Measurements from ENCODE around the gene TMEM87A.

Gene TMEM87A

DNA sequence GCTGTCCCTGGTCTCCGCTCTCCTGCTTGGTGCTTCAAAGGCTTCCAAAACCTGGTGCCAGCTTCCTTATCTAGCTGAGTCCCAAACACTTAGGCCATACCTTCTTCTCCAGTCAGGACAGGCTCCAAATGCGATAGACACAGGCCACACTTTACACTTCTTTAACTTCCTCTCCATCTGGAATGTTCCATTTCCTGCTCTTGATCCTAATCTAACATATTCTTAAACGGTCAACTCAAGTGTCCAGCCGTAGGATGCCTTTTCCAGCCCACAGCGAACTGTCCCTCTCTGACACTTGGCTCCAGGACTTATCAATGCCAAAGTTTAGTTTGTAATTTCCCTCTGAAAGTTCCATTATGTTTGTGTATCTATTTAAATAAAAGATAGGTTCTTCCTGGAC is 97.6 kb downstream of the TMEM87A start:
- Histone ChIP-seq H3K27me3 (ENCODE audit: insufficient read depth, low read length) (no peaks in the 10 kb centered on the region), H3K9me3 (ENCODE audit: insufficient read depth, low read depth, low read length) (no peaks in the 10 kb centered on the region), H3K9ac (ENCODE audit: low read depth, low read length) (no peak overlapping the region), H3K36me3 (ENCODE audit: insufficient read depth, low read depth, low read length) (peaks cover 71% of the 10 kb centered on the region), H3K27ac (ENCODE audit: low read length) (no peak overlapping the region), H3K4me1 (ENCODE audit: insufficient read depth, low read length) (no peaks in the 10 kb centered on the region), H3K4me3 (ENCODE audit: low read length) (no peak overlapping the region)

DNA sequence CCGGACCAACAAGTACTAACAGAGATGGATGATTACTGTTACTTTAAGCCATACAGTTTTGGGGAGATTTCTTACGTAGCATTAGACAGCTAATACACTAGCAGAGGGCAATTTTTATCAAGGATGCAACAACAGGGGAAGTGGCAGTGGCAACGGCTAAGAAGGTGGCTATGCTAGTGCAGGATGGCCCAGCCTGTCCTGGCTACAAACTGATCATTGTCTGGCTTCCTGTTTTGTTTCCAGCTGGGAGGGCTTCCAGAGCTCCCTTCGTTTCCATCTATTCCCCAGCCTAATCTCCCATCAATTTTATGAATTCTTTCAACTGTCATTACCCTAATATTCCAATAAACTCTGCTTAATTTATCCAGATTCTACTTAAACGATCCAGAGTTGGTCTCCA is 100.8 kb downstream of the TMEM87A start:
- H3K36me3 ChIP-seq (ENCODE audit: insufficient read depth, low read depth, low read length): peaks cover 78% of the 10 kb centered on the region
- H3K4me1 ChIP-seq (ENCODE audit: insufficient read depth, low read length): no peaks in the 10 kb centered on the region
- H3K9ac ChIP-seq (ENCODE audit: low read depth, low read length): no peak overlapping the region
- no peaks in the 10 kb centered on the region for H3K9me3 ChIP-seq (ENCODE audit: insufficient read depth, low read depth, low read length)
- no peak overlapping the region for H3K27ac ChIP-seq (ENCODE audit: low read length)
- H3K4me3 ChIP-seq (ENCODE audit: low read length): no peak overlapping the region
- H3K27me3 ChIP-seq (ENCODE audit: insufficient read depth, low read length): no peaks in the 10 kb centered on the region

DNA sequence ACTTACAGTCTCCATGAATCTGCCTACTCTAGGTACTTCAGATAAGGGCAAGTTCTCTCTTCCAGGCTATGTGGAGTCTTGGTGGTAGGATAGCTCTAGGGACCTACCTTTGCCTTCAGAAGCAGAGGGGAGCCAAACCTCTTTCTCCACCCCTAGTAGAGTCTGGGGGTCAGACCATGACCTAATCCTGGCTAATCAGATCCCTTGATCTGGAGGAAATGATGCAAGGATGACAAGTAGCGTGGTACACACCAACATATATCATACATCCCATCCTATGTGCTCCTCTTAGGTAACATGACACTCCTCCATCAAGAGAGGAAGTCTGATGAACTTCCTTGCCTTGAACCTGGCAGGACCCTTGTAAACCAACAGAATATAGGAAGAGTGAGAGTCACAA is 101.4 kb downstream of the TMEM87A start:
- Histone ChIP-seq H3K36me3 (ENCODE audit: insufficient read depth, low read depth, low read length) (peaks cover 80% of the 10 kb centered on the region), H3K4me3 (ENCODE audit: low read length) (no peak overlapping the region), H3K9me3 (ENCODE audit: insufficient read depth, low read depth, low read length) (no peaks in the 10 kb centered on the region), H3K27me3 (ENCODE audit: insufficient read depth, low read length) (no peaks in the 10 kb centered on the region), H3K9ac (ENCODE audit: low read depth, low read length) (no peak overlapping the region), H3K27ac (ENCODE audit: low read length) (no peak overlapping the region), H3K4me1 (ENCODE audit: insufficient read depth, low read length) (no peaks in the 10 kb centered on the region)

- peaks cover 83% of the 10 kb centered on the region for H3K36me3 ChIP-seq (ENCODE audit: insufficient read depth, low read depth, low read length)
- H3K4me1 ChIP-seq (ENCODE audit: insufficient read depth, low read length): no peaks in the 10 kb centered on the region
- H3K27me3 ChIP-seq (ENCODE audit: insufficient read depth, low read length): no peaks in the 10 kb centered on the region
- H3K27ac ChIP-seq (ENCODE audit: low read length): no peak overlapping the region
- H3K9me3 ChIP-seq (ENCODE audit: insufficient read depth, low read depth, low read length): no peaks in the 10 kb centered on the region
- no peak overlapping the region for H3K4me3 ChIP-seq (ENCODE audit: low read length)
- H3K9ac ChIP-seq (ENCODE audit: low read depth, low read length): no peak overlapping the region
Measured at GRCh38 chr15:42171122-42171521, 102.1 kb downstream of the TMEM87A start.

- no peak overlapping the region for H3K27ac ChIP-seq (ENCODE audit: low read length)
- no peak overlapping the region for H3K9ac ChIP-seq (ENCODE audit: low read depth, low read length)
- H3K9me3 ChIP-seq (ENCODE audit: insufficient read depth, low read depth, low read length): no peaks in the 10 kb centered on the region
- peaks cover 95% of the 10 kb centered on the region for H3K36me3 ChIP-seq (ENCODE audit: insufficient read depth, low read depth, low read length)
- no peak overlapping the region for H3K4me3 ChIP-seq (ENCODE audit: low read length)
- no peaks in the 10 kb centered on the region for H3K4me1 ChIP-seq (ENCODE audit: insufficient read depth, low read length)
- no peaks in the 10 kb centered on the region for H3K27me3 ChIP-seq (ENCODE audit: insufficient read depth, low read length)
Measured at GRCh38 chr15:42166225-42166940, 106.8 kb downstream of the TMEM87A start.

DNA sequence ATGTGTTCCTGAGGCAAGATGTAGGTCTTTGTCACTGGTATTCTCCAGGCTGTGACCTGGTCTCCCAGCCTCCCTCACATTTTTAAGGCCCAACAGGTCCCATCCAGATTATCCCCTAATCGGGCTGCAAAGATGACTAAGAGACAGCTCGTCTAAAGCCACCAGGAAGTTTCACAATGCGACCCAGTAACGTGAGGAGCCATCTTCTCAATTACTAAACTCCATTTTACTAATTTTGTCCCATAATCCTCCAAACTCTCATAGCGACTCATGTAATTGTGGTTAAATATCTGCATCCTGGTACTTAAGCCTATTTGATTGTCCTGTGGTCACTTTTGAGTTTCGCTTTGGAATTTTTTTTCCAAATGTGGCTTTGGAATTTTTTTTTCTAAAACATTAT is 108.1 kb downstream of the TMEM87A start:
- H3K4me3 ChIP-seq (ENCODE audit: low read length): no peak overlapping the region
- H3K36me3 ChIP-seq (ENCODE audit: insufficient read depth, low read depth, low read length): peaks cover 96% of the 10 kb centered on the region
- H3K27me3 ChIP-seq (ENCODE audit: insufficient read depth, low read length): no peaks in the 10 kb centered on the region
- H3K9me3 ChIP-seq (ENCODE audit: insufficient read depth, low read depth, low read length): no peaks in the 10 kb centered on the region
- no peaks in the 10 kb centered on the region for H3K4me1 ChIP-seq (ENCODE audit: insufficient read depth, low read length)
- no peak overlapping the region for H3K9ac ChIP-seq (ENCODE audit: low read depth, low read length)
- no peak overlapping the region for H3K27ac ChIP-seq (ENCODE audit: low read length)

DNA sequence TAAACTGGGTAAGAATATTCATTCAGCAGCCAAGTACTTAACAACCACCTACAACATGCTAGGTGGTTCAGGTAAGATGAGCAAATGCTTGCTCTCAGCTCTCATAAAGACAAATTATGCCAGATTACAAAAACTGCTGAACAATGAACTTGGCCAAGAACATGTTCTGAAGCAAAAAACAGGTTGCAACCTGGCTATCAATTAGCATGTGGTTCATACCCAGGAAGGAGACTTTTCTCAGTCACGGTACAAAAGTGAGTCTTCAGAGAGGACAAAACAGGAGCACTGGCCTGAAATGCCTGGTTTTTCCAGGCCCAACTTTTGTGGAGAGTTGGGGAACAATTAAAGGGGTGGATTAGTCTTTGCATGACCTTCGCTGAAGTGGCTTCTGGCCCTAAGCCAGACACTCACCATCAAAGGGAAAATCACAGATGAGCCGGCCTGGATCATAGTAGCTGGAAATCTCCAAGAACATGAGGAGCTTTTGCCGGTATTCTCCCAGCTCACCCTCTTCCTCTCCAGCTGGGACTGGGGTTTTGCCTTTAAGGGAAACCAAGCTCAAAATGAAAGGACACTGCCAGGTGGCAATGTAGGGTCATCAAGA is 109.2 kb downstream of the TMEM87A start:
- H3K27ac ChIP-seq (ENCODE audit: low read length): no peak overlapping the region
- H3K4me1 ChIP-seq (ENCODE audit: insufficient read depth, low read length): no peaks in the 10 kb centered on the region
- no peak overlapping the region for H3K4me3 ChIP-seq (ENCODE audit: low read length)
- no peaks in the 10 kb centered on the region for H3K9me3 ChIP-seq (ENCODE audit: insufficient read depth, low read depth, low read length)
- H3K27me3 ChIP-seq (ENCODE audit: insufficient read depth, low read length): no peaks in the 10 kb centered on the region
- peaks cover 99% of the 10 kb centered on the region for H3K36me3 ChIP-seq (ENCODE audit: insufficient read depth, low read depth, low read length)
- no peak overlapping the region for H3K9ac ChIP-seq (ENCODE audit: low read depth, low read length)

GRCh38 chr15:42163291-42163690 is 109.9 kb downstream of the TMEM87A start:
- Histone ChIP-seq H3K4me1 (ENCODE audit: insufficient read depth, low read length) (no peaks in the 10 kb centered on the region), H3K9me3 (ENCODE audit: insufficient read depth, low read depth, low read length) (no peaks in the 10 kb centered on the region), H3K4me3 (ENCODE audit: low read length) (no peak overlapping the region), H3K27ac (ENCODE audit: low read length) (no peak overlapping the region), H3K9ac (ENCODE audit: low read depth, low read length) (no peak overlapping the region), H3K27me3 (ENCODE audit: insufficient read depth, low read length) (no peaks in the 10 kb centered on the region), H3K36me3 (ENCODE audit: insufficient read depth, low read depth, low read length) (peaks cover 100% of the 10 kb centered on the region)
